Prostate gland (tissue), 2 donors: ENCODE results near the gene RABGAP1.

Source experiments
- POLR2A ChIP-seq: fragments of 450-650 bp; IDR thresholded peaks from one replicate; pipeline ENCODE4 v1.6.1; 2016; ENCODE audit warnings: antibody characterized with exemption, mild to moderate bottlenecking
- POLR2AphosphoS5 ChIP-seq: sonication (generic); formaldehyde crosslinking; IDR thresholded peaks from one replicate; pipeline ENCODE4 v1.6.1; 2017; ENCODE audit warnings: antibody characterized with exemption
- TF ChIP-seq, protein P1 (sequence below), 4 experiments: fragments of 200-600 bp in 2 of 4; fragments of 450-650 bp in 2 of 4; sonication (generic) in 2 of 4; IDR thresholded peaks; 1 replicate in 3 of 4; 2 replicates in 1 of 4; pipeline ENCODE4 v1.5.1; 2016 to 2019; ENCODE audit warnings: antibody characterized with exemption in 4 of 4, mild to moderate bottlenecking in 2 of 4, moderate library complexity in 2 of 4

- TF ChIP-seq, protein P1, sequence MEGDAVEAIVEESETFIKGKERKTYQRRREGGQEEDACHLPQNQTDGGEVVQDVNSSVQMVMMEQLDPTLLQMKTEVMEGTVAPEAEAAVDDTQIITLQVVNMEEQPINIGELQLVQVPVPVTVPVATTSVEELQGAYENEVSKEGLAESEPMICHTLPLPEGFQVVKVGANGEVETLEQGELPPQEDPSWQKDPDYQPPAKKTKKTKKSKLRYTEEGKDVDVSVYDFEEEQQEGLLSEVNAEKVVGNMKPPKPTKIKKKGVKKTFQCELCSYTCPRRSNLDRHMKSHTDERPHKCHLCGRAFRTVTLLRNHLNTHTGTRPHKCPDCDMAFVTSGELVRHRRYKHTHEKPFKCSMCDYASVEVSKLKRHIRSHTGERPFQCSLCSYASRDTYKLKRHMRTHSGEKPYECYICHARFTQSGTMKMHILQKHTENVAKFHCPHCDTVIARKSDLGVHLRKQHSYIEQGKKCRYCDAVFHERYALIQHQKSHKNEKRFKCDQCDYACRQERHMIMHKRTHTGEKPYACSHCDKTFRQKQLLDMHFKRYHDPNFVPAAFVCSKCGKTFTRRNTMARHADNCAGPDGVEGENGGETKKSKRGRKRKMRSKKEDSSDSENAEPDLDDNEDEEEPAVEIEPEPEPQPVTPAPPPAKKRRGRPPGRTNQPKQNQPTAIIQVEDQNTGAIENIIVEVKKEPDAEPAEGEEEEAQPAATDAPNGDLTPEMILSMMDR (IDR thresholded peaks at IDR 0.05) = no peak
- no peak for TF ChIP-seq POLR2A
- no peak for TF ChIP-seq POLR2AphosphoS5
Observed at GRCh38 chr9:122930541-122931225, 10.1 kb upstream of the RABGAP1 start.
